ENCODE measurements around the gene DNM1L. TPM values are rescaled to one million over a fixed set of nuclear protein-coding genes. Genes with fewer than 3 reads are reported as not detected.

DNM1L gene
- polyA plus RNA-seq, 1 of the 3 experiments (the other 2 are of a cell fraction), result 26.6 TPM

GRCh38 chr12:32755654-32756475 is 76.8 kb downstream of the DNM1L start, which contains the start of gene YARS2:
Gene YARS2 (minus strand): TSS chr12:32755897. CDS start chr12:32755874, 23 bp downstream.
- Histone ChIP-seq H3K27me3 (ENCODE audit: insufficient read depth) (no peaks in the 10 kb centered on the region), H3K9ac (peak within 1 kb of the TSS; percentile 94), H3K9me2 (no peaks in the 10 kb centered on the region), H4K20me1 (ENCODE audit: insufficient read depth) (no peaks in the 10 kb centered on the region), H3K4me3 (ENCODE audit: low read depth in 2 of 2, low read length in 1 of 2) (peak within 1 kb of the TSS; percentile 87 to 97), H3K9me3 (no peaks in the 10 kb centered on the region), H3K27ac (ENCODE audit: low read depth in 2 of 2, low read length in 1 of 2) (peak within 1 kb of the TSS; percentile 82 to 91), H3K4me1 (ENCODE audit: control insufficient read depth in 1 of 2, insufficient read depth in 2 of 2, low read depth in 1 of 2, low read length in 1 of 2) (peaks cover 9 to 12% of the 10 kb centered on the region in 2 experiments; a peak in 1 of 4 replicates), H3K36me3 (replicated peaks in 1 of 2; ENCODE audit: control insufficient read depth in 1 of 2, insufficient read depth in 2 of 2, low read length in 1 of 2) (peaks cover 20 to 22% of the 10 kb centered on the region in 2 experiments), H3F3A (replicated peaks; ENCODE audit: insufficient read depth) (peaks cover 4% of the 10 kb centered on the region), H3K4me2 (peak within 1 kb of the TSS; percentile 87), H3K79me2 (ENCODE audit: insufficient read depth) (peaks cover 29% of the 10 kb centered on the region), H2AFZ (ENCODE audit: low read depth) (peak within 1 kb of the TSS; percentile 99)
- TF ChIP-seq RAD21 (IDR thresholded peaks at IDR 0.05; ENCODE audit: low read length), result peak; percentile 98
- TF ChIP-seq CTCF (IDR thresholded peaks at IDR 0.05), result peak; percentile 94
- TF ChIP-seq NRF1 (IDR thresholded peaks at IDR 0.05; ENCODE audit: low read depth, low read length), result peak; percentile 89
- TF ChIP-seq, protein P1, sequence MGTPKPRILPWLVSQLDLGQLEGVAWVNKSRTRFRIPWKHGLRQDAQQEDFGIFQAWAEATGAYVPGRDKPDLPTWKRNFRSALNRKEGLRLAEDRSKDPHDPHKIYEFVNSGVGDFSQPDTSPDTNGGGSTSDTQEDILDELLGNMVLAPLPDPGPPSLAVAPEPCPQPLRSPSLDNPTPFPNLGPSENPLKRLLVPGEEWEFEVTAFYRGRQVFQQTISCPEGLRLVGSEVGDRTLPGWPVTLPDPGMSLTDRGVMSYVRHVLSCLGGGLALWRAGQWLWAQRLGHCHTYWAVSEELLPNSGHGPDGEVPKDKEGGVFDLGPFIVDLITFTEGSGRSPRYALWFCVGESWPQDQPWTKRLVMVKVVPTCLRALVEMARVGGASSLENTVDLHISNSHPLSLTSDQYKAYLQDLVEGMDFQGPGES (IDR thresholded peaks at IDR 0.05; ENCODE audit: low read depth, low read length), result no peak
- TF ChIP-seq GATA2 (CRISPR knock-in tag; IDR thresholded peaks at IDR 0.05), result no peak
- peak; percentile 96 for TF ChIP-seq YY1 (IDR thresholded peaks at IDR 0.05; ENCODE audit: low read depth)
- peak; percentile 18 for TF ChIP-seq CHD2 (IDR thresholded peaks at IDR 0.05; ENCODE audit: low read length, partially characterized antibody)
- peak; percentile 92 for TF ChIP-seq SMC3 (IDR thresholded peaks at IDR 0.05; ENCODE audit: low read depth, low read length)
- TF ChIP-seq MXI1 (IDR thresholded peaks at IDR 0.05; ENCODE audit: low read depth, low read length), result peak; percentile 64
- TF ChIP-seq TAF1 (IDR thresholded peaks at IDR 0.05; ENCODE audit: borderline replicate concordance, low read depth, low read length), result peak; percentile 93
- peak; percentile 94 for TF ChIP-seq POLR2AphosphoS5 (IDR thresholded peaks at IDR 0.05; ENCODE audit: low read depth, low read length)
- 1% methylated on average over 25 of the region's 39 CpGs for WGBS (ENCODE audit: low lambda C conversion rate)
- DNase-seq, result peak; percentile 90
- ChIA-PET POLR2A (interaction anchor here (0.8 to 2.3 kb wide), 10 partner anchors 65 to 1266 kb away, joined by 3 to 10 read pairs (median 6); partner anchors contain the start of genes ALG10, DNM1L and PKP2), CTCF (interaction anchor here (0.7 to 4.8 kb wide), 87 partner anchors 10 to 1594 kb away, joined by 3 to 150 read pairs (median 5); partner anchors contain the start of genes ALG10, DNM1L, FGD4 and PKP2)

All from SK-N-SH (cell line).